ENCODE measurements around the gene PRM2.

DNA sequence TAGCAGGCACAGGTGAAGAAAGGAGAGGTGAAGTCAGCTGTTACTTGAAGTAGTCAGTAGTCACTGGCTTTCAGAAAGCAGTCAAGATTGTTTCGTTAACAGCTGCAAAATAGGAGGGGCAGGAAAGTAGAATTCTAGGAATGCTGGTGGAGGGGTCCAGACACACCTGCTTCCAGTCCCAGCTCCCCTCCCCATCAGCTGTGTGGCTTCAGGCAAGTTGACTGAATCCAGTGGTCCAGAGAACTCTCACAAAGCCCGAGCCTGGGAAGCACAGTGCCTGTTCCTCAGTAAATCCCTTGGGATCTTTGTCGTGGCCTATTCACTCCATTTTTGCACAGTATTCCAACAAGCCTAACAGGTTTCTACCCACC is 15.7 kb downstream of the PRM2 start:
- TF ChIP-seq MAZ (IDR thresholded peaks at IDR 0.05; ENCODE audit: borderline replicate concordance, low read depth, low read length): no peak
- TF ChIP-seq CTCF (IDR thresholded peaks at IDR 0.05): no peak
- TF ChIP-seq EP300 (IDR thresholded peaks at IDR 0.05): no peak
- TF ChIP-seq ATOH8 (CRISPR knock-in tag; IDR thresholded peaks at IDR 0.05; ENCODE audit: low read depth): no peak
- no peak for TF ChIP-seq SMC3 (IDR thresholded peaks at IDR 0.05)
- TF ChIP-seq, protein P1, sequence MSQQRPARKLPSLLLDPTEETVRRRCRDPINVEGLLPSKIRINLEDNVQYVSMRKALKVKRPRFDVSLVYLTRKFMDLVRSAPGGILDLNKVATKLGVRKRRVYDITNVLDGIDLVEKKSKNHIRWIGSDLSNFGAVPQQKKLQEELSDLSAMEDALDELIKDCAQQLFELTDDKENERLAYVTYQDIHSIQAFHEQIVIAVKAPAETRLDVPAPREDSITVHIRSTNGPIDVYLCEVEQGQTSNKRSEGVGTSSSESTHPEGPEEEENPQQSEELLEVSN (IDR thresholded peaks at IDR 0.05; ENCODE audit: borderline replicate concordance, low read depth): no peak

All from A549 (cell line).